ENCODE measurements around the gene STYXL2. TPM values are rescaled to one million over a fixed set of nuclear protein-coding genes. Genes with fewer than 3 reads are reported as not detected.

STYXL2 gene
- total and polyA plus RNA-seq, 2 of the 4 experiments (the other 2 are of a cell fraction), result not detected

DNA sequence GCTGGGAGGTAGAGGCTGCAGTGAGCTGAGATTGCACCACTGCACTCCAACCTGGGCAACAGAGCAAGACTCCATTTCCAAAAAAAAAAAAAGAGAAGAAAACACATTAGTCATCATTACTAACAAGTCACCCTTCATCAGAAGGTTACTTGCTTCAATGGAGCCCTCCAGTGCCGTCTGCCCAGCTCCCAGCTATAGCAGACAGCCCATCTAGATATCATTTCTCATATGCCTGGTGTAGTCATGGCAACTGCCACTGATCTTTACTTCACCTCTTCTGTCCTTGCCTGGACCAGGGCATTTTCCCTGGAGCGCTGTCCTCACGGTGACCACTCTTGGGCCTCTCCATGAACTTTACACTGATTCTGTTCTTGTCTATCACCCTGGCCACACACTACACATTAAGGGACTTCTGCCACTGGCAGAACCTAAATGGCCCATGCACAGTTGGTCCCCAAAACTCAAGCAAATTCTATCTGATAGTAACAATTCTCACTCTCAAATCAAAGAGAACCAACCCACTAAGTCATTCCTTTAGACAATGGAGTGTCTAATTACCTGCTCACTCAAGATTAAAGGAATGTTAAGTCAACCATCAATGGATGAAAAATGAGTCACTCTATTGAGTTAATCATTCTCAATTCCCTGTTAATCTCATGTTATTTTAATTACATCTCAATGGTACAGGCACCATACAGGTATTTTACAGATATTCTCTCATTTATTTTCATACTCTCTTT lies 16.6 kb upstream of the STYXL2 start:
- no peak for TF ChIP-seq POLR2A (IDR thresholded peaks at IDR 0.05; ENCODE audit: low read depth, low read length)
- no peak for TF ChIP-seq CEBPB (IDR thresholded peaks at IDR 0.05; ENCODE audit: low read depth, low read length)
- no peak for TF ChIP-seq CTCF (conservative IDR thresholded peaks at IDR 0.05; ENCODE audit: low read depth, low read length)
- no peak for TF ChIP-seq RCOR1 (IDR thresholded peaks at IDR 0.05; ENCODE audit: insufficient replicate concordance, low read length)
- Histone ChIP-seq H3K4me2 (ENCODE audit: low read depth, low read length) (no peak overlapping the region), H3K23ac (ENCODE audit: low read depth, low read length) (no peak overlapping the region), H3K4me3 (ENCODE audit: insufficient read depth, low read depth, low read length) (no peak overlapping the region), H4K20me1 (ENCODE audit: insufficient read depth, low read length) (no peaks in the 10 kb centered on the region), H4K91ac (ENCODE audit: insufficient read depth, low read depth, low read length) (no peak overlapping the region), H2AFZ (replicated peaks; ENCODE audit: low read length, poor library complexity) (no peak overlapping the region), H3K27ac (ENCODE audit: insufficient read depth, low read length) (no peak overlapping the region), H3K18ac (ENCODE audit: low read depth, low read length) (no peak overlapping the region), H3K9me3 (ENCODE audit: control insufficient read depth, insufficient read depth, low read length) (no peaks in the 10 kb centered on the region), H3K27me3 (ENCODE audit: control insufficient read depth, insufficient read depth, low read length) (no peaks in the 10 kb centered on the region; the same call in 1 of the 2 replicates), H3K4me1 (ENCODE audit: control insufficient read depth, insufficient read depth, low read length) (no peaks in the 10 kb centered on the region), H3K79me1 (ENCODE audit: low read depth in 1 of 2, low read length in 2 of 2) (no peaks in the 10 kb centered on the region), H3K36me3 (ENCODE audit: control insufficient read depth, insufficient read depth, low read length) (no peaks in the 10 kb centered on the region), H2BK15ac (ENCODE audit: low read depth, low read length) (no peak overlapping the region), H3K4ac (ENCODE audit: low read depth, low read length) (no peak overlapping the region), H2BK5ac (ENCODE audit: low read depth, low read length, poor library complexity, severe bottlenecking) (no peak overlapping the region), H3K56ac (ENCODE audit: extremely low read depth, insufficient read depth, low read length) (no peak overlapping the region), H3K9ac (ENCODE audit: low read depth, low read length) (no peak overlapping the region), H2BK120ac (ENCODE audit: low read depth, low read length) (no peak overlapping the region), H3K9me1 (ENCODE audit: insufficient read depth, low read length) (no peaks in the 10 kb centered on the region), H4K8ac (ENCODE audit: low read depth in 2 of 2, low read length in 2 of 2) (no peak overlapping the region), H4K5ac (ENCODE audit: low read depth, low read length) (no peak overlapping the region), H3K14ac (replicated peaks; ENCODE audit: low read depth, low read length) (no peak overlapping the region), H2AK5ac (ENCODE audit: low read depth, low read length) (no peak overlapping the region), H2BK20ac (ENCODE audit: low read depth, low read length) (no peak overlapping the region), H2AK9ac (replicated peaks; ENCODE audit: low read depth, low read length, poor library complexity) (no peak overlapping the region)
- DNase-seq, result no peak
- dilution Hi-C loops (cut with HindIII; ENCODE audit: low sequenced_read_pairs, unreplicated experiment) (no loop called here), intact Hi-C loops (cut with micrococcal nuclease) (no loop called here), in situ Hi-C loops (cut with MboI; ENCODE audit: low sequenced_read_pairs) (no loop called here)
- ChIA-PET POLR2A (ENCODE audit: unreplicated experiment) (no interaction called here), CTCF (no interaction called here)
- ATAC-seq (ENCODE audit: low read depth), result no peak
- 33% methylated on average over 1 of the region's 3 CpGs; no CpG with 5 or more reads in 1 of the 2 experiments for WGBS, 2 experiments (ENCODE audit: extremely low coverage in 2 of 2, insufficient read length in 1 of 2)
- no TSS peak for BruUV-seq (replicated peaks)

All from IMR-90 (cell line).